Stromal cell of bone marrow (primary cell): Measurements from ENCODE around the gene ZNF322.

ENCODE experiments used
- DNase-seq: peaks from one replicate; pipeline ENCODE4 v3.0.0-alpha.2; 2012; ENCODE audit warnings: low read depth

ZNF322 gene

GRCh38 chr6:26613689-26614683 is 45.6 kb downstream of the ZNF322 start:
- DNase-seq: no peak

GRCh38 chr6:26613201-26613600 is 46.3 kb downstream of the ZNF322 start:
- DNase-seq: no peak

GRCh38 chr6:26611599-26611998 is 47.9 kb downstream of the ZNF322 start:
- DNase-seq: no peak

GRCh38 chr6:26609463-26609862 is 50.1 kb downstream of the ZNF322 start:
- DNase-seq: no peak

- DNase-seq: peak; percentile 44
Observed at GRCh38 chr6:26607434-26608230, 51.9 kb downstream of the ZNF322 start.

GRCh38 chr6:26604797-26605196 is 54.7 kb downstream of the ZNF322 start:
- DNase-seq: no peak

- no peak for DNase-seq
Observed at GRCh38 chr6:26604026-26604425, 55.5 kb downstream of the ZNF322 start.

GRCh38 chr6:26602262-26602661 is 57.3 kb downstream of the ZNF322 start:
- no peak for DNase-seq

- DNase-seq: no peak
Observed at GRCh38 chr6:26600759-26601158, 58.8 kb downstream of the ZNF322 start.

- no peak for DNase-seq
Observed at GRCh38 chr6:26599591-26599990, 60.0 kb downstream of the ZNF322 start.

GRCh38 chr6:26599134-26599533 is 60.4 kb downstream of the ZNF322 start:
- no peak for DNase-seq

GRCh38 chr6:26598267-26598666 is 61.3 kb downstream of the ZNF322 start:
- DNase-seq: no peak

- DNase-seq: no peak
Observed at GRCh38 chr6:26597821-26598220, 61.7 kb downstream of the ZNF322 start.

GRCh38 chr6:26597389-26597766 is 62.2 kb downstream of the ZNF322 start:
- DNase-seq: no peak

GRCh38 chr6:26596579-26597388 is 62.8 kb downstream of the ZNF322 start, which contains the start of gene ABT1:
TSS of gene ABT1 (plus strand) at chr6:26596953. CDS start at chr6:26596983, 30 bp downstream.
- peak; percentile 98 for DNase-seq

- peak; percentile 74 for DNase-seq
Observed at GRCh38 chr6:26595669-26596269, 63.8 kb downstream of the ZNF322 start.

GRCh38 chr6:26594730-26595632 is 64.6 kb downstream of the ZNF322 start:
- peak; percentile 35 for DNase-seq

GRCh38 chr6:26594131-26594498 is 65.4 kb downstream of the ZNF322 start:
- no peak for DNase-seq

GRCh38 chr6:26593278-26594130 is 66.0 kb downstream of the ZNF322 start:
- DNase-seq: no peak

- DNase-seq: no peak
Observed at GRCh38 chr6:26592649-26593048, 66.9 kb downstream of the ZNF322 start.
